ENCODE data around the gene MLX.

Gene MLX

DNA sequence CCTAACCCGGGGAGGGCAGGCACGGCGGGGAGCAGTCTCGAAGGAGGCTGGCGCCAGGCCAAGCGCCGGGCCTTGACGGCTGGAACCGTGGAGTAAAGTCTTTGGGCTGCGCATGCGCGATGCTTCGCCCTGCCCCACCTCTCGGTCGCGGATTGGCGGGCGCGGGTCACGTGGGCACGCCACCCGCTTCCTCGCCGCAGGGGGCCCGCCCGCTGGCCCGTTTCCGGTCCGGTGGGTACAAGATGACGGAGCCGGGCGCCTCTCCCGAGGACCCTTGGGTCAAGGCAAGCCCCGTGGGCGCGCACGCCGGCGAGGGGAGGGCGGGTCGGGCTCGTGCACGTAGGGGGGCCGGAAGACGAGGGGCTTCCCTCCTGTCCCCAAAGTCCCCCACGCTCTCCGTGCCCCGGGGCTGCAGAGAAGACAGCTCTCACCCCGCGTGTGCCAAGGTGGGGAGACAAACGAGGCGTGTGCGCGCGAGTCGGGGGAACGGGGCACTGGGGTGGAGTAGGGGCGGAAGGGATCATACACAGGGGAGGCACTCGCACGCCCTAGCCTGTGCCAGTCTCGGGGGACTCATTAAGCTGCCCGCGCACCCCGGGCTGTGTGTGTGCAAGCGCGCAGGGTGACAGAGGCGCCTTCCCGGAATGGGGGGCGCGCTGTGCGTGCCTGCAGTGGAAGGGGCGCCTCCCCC, at the start of gene MLX:
Gene MLX (plus strand): TSS at position 218 of the 691 bp plus-strand sequence. CDS start 25 bp downstream, at position 243.
- DNase-seq (ENCODE audit: low spot score): peak; percentile 100

- DNase-seq (ENCODE audit: low spot score): peak; percentile 97
Measured at GRCh38 chr17:42517516-42517915, 49.4 kb upstream of the MLX start.

GRCh38 chr17:42518046-42518754, 48.7 kb upstream of the MLX start:
- peak; percentile 83 for DNase-seq (ENCODE audit: low spot score)

GRCh38 chr17:42518755-42519545, 48.0 kb upstream of the MLX start:
- DNase-seq (ENCODE audit: low spot score): no peak

GRCh38 chr17:42519546-42520491, 47.1 kb upstream of the MLX start:
- peak; percentile 89 for DNase-seq (ENCODE audit: low spot score)

DNA sequence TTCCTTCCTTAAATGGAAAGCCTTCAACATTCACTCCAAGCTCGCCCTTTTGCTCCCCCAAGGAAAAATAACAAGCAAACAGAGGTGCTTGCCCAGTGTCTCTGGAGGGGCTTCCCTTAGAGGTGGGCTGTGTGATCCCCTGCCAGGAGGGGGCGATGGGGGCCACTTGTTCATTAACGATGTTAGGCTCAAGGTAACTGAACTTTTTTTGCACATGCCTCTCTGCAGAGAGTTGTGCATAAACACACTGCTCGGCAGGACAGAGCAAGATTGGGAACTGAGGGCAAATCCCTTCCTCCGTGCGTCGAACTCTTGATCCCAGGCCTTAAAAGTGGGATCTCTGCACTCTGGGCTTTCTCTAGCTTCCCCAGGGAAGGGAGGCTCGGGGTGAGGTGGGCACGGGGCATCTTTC, 46.4 kb upstream of the MLX start:
- no peak for DNase-seq (ENCODE audit: low spot score)

DNA sequence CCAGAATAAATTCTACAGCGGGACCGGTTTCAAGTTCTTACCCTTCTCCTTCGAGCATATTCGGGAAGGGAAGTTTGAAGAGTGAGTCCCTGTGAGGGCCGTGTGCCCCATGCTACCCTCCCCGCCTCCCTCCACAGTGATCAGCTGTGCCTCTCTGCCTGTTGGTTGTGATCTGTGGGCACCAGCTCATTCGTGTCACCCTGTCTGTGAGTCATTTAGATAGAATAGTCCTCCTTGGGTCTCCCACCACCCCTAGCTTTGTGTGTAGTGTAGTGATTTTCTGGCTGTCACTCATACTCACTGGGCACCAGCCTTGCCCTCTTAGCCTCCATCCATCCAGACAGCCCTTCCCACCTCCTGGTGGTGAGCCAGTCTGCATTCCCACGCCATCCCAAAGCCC, 45.9 kb upstream of the MLX start:
- DNase-seq (ENCODE audit: low spot score): no peak

GRCh38 chr17:42521666-42522262, 45.1 kb upstream of the MLX start:
- no peak for DNase-seq (ENCODE audit: low spot score)

DNA sequence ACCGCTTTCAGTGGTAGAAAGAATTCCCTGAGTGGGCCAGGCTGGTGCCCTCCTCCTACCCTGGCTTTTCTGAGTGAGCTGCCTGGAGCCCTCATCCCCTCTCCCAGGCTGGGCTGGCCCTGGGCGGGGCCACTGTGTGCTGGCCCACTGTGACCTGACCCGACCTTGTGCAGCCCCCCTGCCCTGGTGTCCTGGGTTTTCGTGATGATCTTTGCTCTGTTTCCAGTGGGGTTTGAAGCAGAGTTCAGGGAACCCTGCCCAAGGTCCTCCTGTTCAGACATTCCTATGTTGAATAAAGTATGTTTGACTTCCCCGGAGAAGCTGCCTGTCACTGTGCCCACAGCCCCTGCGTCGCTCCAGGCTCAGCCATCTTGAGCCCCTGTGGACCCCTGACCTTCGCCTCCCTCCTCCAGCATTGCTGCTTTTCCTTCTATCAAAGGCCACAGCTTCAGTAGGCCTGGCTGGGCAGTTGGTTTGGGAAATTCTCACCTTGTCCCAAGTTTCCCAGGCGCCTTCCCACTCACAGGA, 44.6 kb upstream of the MLX start:
- no peak for DNase-seq (ENCODE audit: low spot score)

DNA sequence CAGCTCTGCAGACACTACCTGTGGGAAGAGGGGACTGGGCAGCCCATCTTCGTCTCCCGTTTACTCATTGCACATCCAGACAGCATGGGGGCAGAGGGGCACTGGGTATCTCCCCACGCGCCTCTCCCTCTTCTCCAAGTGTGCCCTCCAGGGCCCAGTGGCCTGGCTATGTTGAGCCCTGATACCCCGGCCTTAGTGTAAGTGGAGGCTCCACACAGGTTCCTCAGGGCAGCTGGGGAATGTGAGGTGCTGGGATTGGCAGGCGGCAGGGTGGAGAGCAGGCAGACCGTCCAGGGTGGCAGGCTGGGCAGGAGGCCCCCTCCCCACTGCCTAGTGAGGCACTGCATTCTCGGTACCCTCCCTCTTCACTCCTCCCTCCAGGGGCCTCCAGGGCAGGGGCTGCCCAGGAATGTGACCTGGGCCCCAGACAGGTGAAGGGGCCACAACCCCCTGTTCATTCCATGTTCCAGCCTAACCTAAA, 44.1 kb upstream of the MLX start:
- no peak for DNase-seq (ENCODE audit: low spot score)

DNA sequence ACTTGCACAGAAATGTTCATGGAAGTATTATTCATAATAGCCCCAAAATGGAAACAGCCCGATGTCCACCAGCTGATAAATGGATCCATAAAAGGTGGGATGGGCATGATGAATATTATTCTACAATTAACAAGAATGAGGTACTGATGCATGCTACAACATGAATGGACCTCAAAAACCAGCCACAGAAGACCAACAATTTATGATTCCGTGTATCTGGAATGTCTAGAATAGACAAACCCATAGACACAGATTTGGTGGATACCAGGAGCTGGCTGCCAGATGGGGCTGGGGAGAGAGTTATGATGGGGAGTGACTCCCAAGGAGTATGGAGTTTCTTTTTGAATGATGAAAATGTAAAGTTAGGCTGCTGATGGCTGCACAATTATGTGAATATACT, 41.7 kb upstream of the MLX start:
- DNase-seq (ENCODE audit: low spot score): peak; percentile 48

DNA sequence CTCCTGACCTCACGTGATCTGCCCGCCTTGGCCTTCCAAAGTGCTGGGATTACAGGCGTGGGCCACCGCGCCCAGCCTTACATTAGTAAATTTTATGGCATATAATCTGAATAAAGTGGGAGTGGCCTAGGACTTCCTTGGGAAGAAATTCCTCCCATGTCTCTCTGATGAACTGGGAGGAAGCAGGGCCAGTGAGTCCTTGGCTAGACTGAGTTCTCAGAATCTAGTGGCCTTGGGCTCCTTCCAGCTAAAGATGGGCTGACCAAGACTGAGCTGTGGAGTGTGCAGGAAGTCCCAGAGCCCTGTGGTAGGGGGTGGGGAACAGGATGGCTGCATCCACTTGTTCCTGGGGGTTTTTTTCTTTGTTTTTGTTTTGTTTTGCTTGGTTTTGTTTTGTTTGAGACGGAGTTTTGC, 40.9 kb upstream of the MLX start:
- peak; percentile 54 for DNase-seq (ENCODE audit: low spot score)

- no peak for DNase-seq (ENCODE audit: low spot score)
Measured at GRCh38 chr17:42527932-42528331, 39.0 kb upstream of the MLX start.

GRCh38 chr17:42529061-42529460, 37.8 kb upstream of the MLX start:
- no peak for DNase-seq (ENCODE audit: low spot score)

- no peak for DNase-seq (ENCODE audit: low spot score)
Measured at GRCh38 chr17:42530952-42531454, 35.9 kb upstream of the MLX start.

GRCh38 chr17:42531455-42532354, 35.2 kb upstream of the MLX start:
- DNase-seq (ENCODE audit: low spot score): peak; percentile 72

DNA sequence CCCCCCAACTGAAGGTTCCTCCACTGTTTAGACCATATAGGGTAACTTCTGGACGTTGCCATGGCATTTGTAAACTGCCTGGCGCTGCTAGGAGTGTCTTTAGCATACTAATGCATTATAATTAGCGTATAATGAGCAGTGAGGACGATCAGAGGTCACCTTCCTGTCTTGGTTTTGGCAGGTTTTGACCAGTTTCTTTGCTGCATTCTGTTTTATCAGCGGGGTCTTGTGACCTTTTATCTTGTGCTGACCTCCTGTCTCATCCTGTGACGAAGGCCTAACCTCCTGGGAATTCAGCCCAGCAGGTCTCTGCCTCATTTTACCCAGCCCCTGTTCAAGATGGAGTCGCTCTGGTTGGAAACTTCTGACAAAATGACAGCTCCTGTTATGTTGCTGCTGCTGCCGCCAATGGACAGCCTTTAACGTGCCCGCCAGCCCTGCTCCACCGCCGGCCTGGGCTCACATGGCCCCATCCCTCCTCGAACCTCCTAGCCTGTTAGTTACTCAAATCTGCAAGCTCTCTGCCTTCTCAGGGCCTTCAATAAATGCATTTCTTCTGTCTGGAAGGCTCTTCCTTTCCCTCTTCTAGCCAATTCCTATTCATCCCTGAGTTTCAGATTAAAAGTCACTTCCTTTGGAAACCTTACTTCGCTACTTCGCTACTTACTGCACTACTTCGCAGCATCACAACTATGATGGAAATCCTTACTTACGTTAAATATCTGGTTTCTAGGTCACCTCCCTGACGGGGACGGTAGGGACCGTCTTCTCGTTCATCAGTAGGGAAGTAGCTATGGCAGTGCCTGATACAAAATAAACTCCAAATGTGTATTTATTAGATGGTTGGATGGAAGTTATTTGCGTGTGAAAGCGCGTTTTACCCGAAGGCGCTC, 31.5 kb upstream of the MLX start:
- DNase-seq (ENCODE audit: low spot score): no peak

DNA sequence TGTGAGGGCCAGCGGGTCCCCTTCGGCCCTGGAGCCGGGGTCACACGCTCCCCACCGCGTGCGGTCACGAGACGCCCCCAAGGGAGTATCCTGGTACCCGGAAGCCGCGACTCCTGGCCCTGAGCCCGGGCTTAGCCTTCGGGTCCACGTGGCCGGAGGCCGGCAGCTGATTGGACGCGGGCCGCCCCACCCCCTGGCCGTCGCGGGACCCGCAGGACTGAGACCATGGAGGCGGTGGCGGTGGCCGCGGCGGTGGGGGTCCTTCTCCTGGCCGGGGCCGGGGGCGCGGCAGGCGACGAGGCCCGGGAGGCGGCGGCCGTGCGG, 30.9 kb upstream of the MLX start, which contains the start of gene NAGLU:
Gene NAGLU (plus strand): TSS at position 194 of the 324 bp plus-strand sequence. CDS start 32 bp downstream, at position 226.
- DNase-seq (ENCODE audit: low spot score): peak; percentile 99
